HG02759 (cell line): Measurements from ENCODE around the gene GPR173.

ENCODE experiments used
- ATAC-seq: cut with Tn5 transposase; IDR thresholded peaks from one replicate; pipeline ENCODE4 v1.9.1; 2021; ENCODE audit warnings: mild to moderate bottlenecking, moderate library complexity; ENCODE audit not compliant: unreplicated experiment

The GPR173 gene

GRCh38 chrX:53088136-53088974 is 39.8 kb downstream of the GPR173 start:
- ATAC-seq: peak; percentile 59

GRCh38 chrX:53089224-53089842 is 40.7 kb downstream of the GPR173 start:
- no peak for ATAC-seq

- no peak for ATAC-seq
These were observed 41.3 kb downstream of the GPR173 start for GRCh38 chrX:53089925-53090324.

- ATAC-seq: no peak
These were observed 42.8 kb downstream of the GPR173 start for GRCh38 chrX:53091354-53091753.

GRCh38 chrX:53093177-53093655 is 44.6 kb downstream of the GPR173 start:
- ATAC-seq: peak; percentile 52

GRCh38 chrX:53093748-53094581 is 45.4 kb downstream of the GPR173 start, which contains the start of gene KANTR:
TSS of gene KANTR (plus strand) at chrX:53094142. CDS start at chrX:53124273, 30,131 bp downstream.
- peak; percentile 84 for ATAC-seq

- ATAC-seq: no peak
These were observed 46.0 kb downstream of the GPR173 start for GRCh38 chrX:53094582-53094905.

- no peak for ATAC-seq
These were observed 47.2 kb downstream of the GPR173 start for GRCh38 chrX:53095796-53096195.

GRCh38 chrX:53114864-53115549 is 66.4 kb downstream of the GPR173 start:
- no peak for ATAC-seq

- ATAC-seq: no peak
These were observed 66.9 kb downstream of the GPR173 start for GRCh38 chrX:53115550-53115874.

GRCh38 chrX:53116101-53116500 is 67.5 kb downstream of the GPR173 start:
- no peak for ATAC-seq

GRCh38 chrX:53122013-53122412 is 73.4 kb downstream of the GPR173 start:
- ATAC-seq: no peak

GRCh38 chrX:53125506-53125905 is 76.9 kb downstream of the GPR173 start:
- ATAC-seq: no peak

- no peak for ATAC-seq
These were observed 77.8 kb downstream of the GPR173 start for GRCh38 chrX:53126377-53126776.

GRCh38 chrX:53128097-53128749 is 79.6 kb downstream of the GPR173 start:
- no peak for ATAC-seq
